ENCODE measurements around the gene COL1A1. TPM values are rescaled to one million over a fixed set of nuclear protein-coding genes. Genes with fewer than 3 reads are reported as not detected.

COL1A1 gene
- total and polyA plus RNA-seq, 4 donors: 8.3 to 72.5 (median 35.8) TPM

- H3K9ac ChIP-seq (ENCODE audit: low read depth in 1 of 2, low read length in 2 of 2): no peak overlapping the region
- peaks cover 12 to 25% (median 23%) of the 10 kb centered on the region in 4 donors for H3K4me1 ChIP-seq (ENCODE audit: control insufficient read depth in 4 of 4, insufficient read depth in 4 of 4, low read length in 3 of 4)
- H3K9me3 ChIP-seq (ENCODE audit: control insufficient read depth in 4 of 4, low read length in 3 of 4): peaks cover 0 to 5% (median 1%) of the 10 kb centered on the region in 4 donors
- TF ChIP-seq ZBTB33 (IDR thresholded peaks at IDR 0.05): no peak
- no peak for TF ChIP-seq YY1 (IDR thresholded peaks at IDR 0.05)
- TF ChIP-seq HNF4G (IDR thresholded peaks at IDR 0.05): no peak
- TF ChIP-seq ATF3 (IDR thresholded peaks at IDR 0.05): no peak
- TF ChIP-seq MAX (IDR thresholded peaks at IDR 0.05): no peak
- TF ChIP-seq GABPA (IDR thresholded peaks at IDR 0.05 in 1 of 2, conservative IDR thresholded peaks at IDR 0.05 in 1 of 2): no peak
- no peak for TF ChIP-seq EGR1 (IDR thresholded peaks at IDR 0.05; ENCODE audit: low read depth in 2 of 2)
- TF ChIP-seq TAF1 (conservative IDR thresholded peaks at IDR 0.05): no peak
- no peak for TF ChIP-seq REST (IDR thresholded peaks at IDR 0.05)
- no peak for TF ChIP-seq SP1 (IDR thresholded peaks at IDR 0.05)
- no peak for TF ChIP-seq NR2F2 (IDR thresholded peaks at IDR 0.05)
- TF ChIP-seq HNF4A (conservative IDR thresholded peaks at IDR 0.05): no peak
- no peak for TF ChIP-seq CTCF (IDR thresholded peaks at IDR 0.05; ENCODE audit: low read depth, low read length, missing input control)
- no peak for TF ChIP-seq FOXA1 (IDR thresholded peaks at IDR 0.05)
- TF ChIP-seq FOXA2 (IDR thresholded peaks at IDR 0.05): no peak
- TF ChIP-seq RAD21 (IDR thresholded peaks at IDR 0.05): no peak
- TF ChIP-seq RXRA (IDR thresholded peaks at IDR 0.05): no peak
- DNase-seq (ENCODE audit: low spot score): no peak
- H3K27me3 ChIP-seq (ENCODE audit: control insufficient read depth in 4 of 4, insufficient read depth in 4 of 4, low read length in 3 of 4): no peaks in the 10 kb centered on the region
- no peak overlapping the region for H3K4me3 ChIP-seq (ENCODE audit: low read depth in 1 of 3, low read length in 3 of 3)
- WGBS: 92% methylated on average over 6 of the region's 6 CpGs
- no peaks in the 10 kb centered on the region for H3K36me3 ChIP-seq (ENCODE audit: control insufficient read depth in 4 of 4, insufficient read depth in 3 of 4, low read depth in 1 of 4, low read length in 3 of 4)
- H3K27ac ChIP-seq (ENCODE audit: low read depth in 1 of 2, low read length in 2 of 2): no peak overlapping the region
These were observed 21.5 kb upstream of the COL1A1 start for GRCh38 chr17:50222922-50223321.

Data from liver (tissue), 9 donors.